HG03196 (cell line): Measurements from ENCODE around the gene CCDC124.

Experiments
- ATAC-seq: cut with Tn5 transposase; IDR thresholded peaks from one replicate; pipeline ENCODE4 v1.9.1; 2021; ENCODE audit not compliant: unreplicated experiment

The CCDC124 gene

GRCh38 chr19:17951990-17952976, 19.5 kb downstream of the CCDC124 start:
- no peak for ATAC-seq

GRCh38 chr19:17953316-17953801, 20.5 kb downstream of the CCDC124 start:
- ATAC-seq, result no peak

DNA sequence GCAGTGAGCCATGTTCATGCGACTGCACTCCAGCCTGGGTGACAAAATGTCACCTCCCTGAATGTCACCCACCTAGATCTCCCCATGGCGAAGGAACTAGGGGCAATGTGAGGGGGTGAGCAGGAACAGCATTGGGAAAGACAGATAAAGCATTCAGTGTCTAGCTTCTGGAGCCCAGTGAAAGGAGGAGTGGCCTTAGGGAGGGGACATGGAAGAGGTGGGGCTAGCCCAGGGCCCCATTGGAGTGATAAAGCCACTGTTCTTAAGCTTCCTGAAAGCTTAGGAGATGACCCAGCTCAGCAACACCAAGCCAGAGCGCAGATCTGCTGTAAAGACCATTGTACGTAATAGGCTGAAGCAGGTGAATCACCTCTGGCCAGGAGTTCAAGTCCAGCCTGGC, 21.1 kb downstream of the CCDC124 start:
- ATAC-seq, result no peak

DNA sequence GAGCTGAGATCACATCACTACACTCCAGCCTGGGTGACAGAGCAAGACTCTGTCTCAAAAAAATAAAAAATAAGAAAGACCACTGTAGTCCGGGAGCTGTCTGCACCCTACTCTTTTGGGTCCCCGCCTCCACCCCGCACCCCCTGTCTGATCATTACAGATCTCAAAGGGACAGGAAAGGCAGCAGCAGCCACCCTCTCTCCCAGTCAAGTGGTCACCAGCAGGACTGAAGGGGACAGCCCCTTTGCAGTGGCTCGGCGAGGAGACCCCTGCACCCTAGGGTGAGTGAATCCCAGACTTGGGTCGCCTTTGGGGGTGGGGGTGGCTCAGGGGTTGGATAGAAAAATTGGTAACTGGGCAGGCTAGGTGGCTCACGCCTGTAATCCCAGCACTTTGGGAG, 21.6 kb downstream of the CCDC124 start:
- no peak for ATAC-seq

DNA sequence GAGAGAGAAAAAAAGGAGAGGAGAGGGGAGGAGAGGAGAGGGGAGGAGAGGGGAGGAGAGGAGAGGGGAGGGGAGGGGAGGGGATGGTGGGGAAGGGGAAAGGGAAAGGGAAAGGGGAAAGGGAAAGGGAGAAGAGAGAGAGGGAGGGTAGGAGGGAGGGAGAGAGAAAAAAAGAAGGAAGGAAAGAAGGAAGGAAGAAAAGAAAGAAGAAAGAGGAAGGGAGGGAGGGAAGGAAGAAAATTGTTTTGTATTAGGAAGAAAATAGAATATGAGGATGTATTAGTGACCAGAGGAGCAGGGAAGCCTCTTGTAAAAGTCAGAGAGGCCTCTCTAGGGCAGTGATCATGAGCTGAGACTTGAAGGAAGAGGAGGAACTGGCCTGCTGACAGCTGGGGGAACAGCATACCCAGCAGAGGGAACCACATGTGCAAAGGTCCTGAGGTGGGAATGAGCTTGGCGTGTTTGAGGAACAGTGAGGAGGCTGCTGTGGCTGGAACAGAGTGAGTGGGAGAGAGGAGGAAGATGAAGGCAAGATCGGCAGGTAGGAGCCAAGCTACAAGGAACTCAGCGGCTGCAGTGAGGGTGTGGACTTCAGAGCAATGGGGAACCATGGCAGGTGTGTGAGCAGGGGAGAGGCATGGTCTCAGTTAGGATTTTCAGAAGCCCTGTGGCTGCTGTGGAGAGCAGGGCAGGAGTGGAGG, 24.5 kb downstream of the CCDC124 start:
- no peak for ATAC-seq

DNA sequence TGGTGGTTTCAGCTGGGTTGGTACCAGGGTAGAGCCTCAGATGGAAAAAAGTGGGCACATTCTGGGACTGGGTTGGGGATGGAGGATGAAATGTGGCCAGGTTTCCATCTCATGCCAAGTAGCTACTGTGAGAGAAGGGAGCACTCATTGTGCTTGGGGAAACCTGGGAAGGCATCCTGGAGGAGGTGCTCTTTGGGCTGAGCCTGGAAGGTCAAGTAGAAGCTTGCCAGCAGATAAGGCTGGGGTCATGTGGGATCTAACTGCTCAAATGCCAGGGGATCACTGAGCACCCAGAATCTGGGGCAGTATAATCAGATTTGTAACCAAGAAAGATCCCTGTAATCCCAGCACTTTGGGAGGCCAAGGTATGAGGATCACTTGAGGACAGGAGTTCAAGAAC, 25.1 kb downstream of the CCDC124 start:
- ATAC-seq, result no peak

GRCh38 chr19:17963936-17964691, 31.3 kb downstream of the CCDC124 start:
- ATAC-seq, result no peak

DNA sequence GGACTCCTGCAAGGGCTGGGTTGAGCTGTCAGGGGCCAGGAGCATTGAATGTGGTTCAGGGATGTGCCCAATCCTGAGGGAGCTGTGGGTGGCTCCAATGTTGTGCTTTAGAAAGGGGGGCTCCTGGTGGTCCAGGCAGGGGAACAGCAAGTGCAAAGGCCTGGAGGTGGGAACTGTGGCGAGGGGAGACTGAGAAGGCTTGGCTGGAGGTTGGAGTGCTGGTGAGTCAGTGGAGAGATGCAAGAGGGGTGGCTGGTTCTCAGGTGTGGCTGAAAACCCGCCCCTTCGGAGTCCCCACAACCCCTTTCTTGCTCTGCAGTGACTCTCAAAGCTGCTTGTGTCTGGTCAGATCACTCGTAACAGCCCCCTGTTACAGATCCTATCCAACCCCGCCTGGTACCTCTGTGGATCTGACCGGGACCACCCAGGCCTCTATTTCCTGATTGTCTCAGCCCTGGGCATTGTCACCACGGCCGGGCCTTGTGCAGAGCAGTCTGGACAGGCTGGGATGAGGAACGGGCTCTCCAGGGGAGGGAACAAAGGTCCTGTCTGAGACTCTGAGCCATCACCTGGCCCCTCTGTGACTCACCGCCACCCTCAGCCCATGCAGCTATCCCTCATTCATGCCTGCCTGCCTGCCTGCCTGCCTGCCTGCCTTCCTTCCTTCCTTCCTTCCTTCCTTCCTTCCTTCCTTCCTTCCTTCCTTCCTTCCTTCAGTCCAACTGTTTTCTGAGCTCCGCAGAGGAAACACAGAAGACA, 32.7 kb downstream of the CCDC124 start:
- ATAC-seq, result no peak

- no peak for ATAC-seq
These were observed 33.3 kb downstream of the CCDC124 start for GRCh38 chr19:17966129-17966483.

GRCh38 chr19:17966550-17967256, 33.9 kb downstream of the CCDC124 start, which contains the start of gene KCNN1:
Gene KCNN1 (plus strand): TSS chr19:17967107. CDS start chr19:17973889, 6,782 bp downstream.
- no peak for ATAC-seq

GRCh38 chr19:17967257-17968051, 34.6 kb downstream of the CCDC124 start:
- no peak for ATAC-seq

DNA sequence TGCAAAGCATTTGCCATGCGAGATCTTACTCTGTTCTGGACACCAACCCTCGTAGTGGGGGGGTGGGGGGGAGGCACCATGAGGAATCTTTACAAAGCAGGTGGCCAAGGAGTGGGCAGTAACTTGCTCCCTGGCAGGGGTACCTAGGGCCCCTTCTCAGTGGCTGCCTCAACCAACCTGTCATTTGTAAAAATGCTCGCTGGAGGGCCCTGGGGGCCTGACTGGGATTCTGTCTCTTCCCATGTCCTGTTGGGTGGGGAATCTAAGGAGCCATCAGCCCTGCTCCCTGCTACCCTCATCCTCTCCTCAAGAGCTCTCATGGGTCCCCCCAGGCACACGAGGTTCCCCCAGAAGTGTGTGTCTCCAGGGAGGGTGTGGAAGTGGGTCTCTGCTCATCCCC, 35.5 kb downstream of the CCDC124 start:
- no peak for ATAC-seq

GRCh38 chr19:17969096-17969792, 36.4 kb downstream of the CCDC124 start:
- ATAC-seq, result no peak

DNA sequence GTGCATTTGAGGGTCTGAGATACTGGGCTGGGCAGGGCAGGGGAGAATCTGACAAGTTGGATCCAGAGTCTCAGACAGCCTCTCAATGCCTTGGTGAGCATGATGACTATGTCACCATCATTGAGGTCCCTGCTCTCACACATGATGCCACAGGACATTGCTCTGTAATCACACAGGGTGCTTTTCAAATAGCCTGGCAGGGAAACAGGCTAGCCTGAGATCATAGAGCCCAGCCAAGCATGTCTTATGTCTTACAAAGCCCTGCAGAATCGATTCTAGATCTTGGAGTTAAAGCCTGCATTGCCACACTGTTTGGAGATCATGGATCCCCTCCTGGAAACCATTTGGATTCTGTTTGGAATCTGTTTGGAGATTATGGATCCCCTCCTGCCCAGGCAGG, 39.4 kb downstream of the CCDC124 start:
- no peak for ATAC-seq

- no peak for ATAC-seq
These were observed 40.9 kb downstream of the CCDC124 start for GRCh38 chr19:17973759-17974158.

- no peak for ATAC-seq
These were observed 41.7 kb downstream of the CCDC124 start for GRCh38 chr19:17974551-17974950.

DNA sequence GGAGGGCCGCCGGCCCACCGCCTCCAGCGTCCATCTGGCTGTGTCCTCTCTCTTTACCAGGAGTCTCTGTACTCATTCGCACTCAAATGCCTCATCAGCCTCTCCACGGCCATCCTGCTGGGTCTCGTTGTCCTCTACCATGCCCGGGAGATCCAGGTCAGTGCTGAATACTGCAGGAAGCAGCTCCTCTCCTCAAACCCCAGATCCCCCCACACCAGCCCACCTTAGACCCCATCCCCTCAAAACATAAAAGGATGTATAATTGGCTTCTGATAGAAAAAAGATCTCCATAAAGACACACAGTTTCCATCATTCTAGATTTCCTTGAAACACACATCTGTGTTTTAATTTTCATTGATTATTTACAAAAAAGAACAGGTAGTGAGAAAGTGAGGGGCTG, 42.2 kb downstream of the CCDC124 start:
- no peak for ATAC-seq

- ATAC-seq, result no peak
These were observed 44.2 kb downstream of the CCDC124 start for GRCh38 chr19:17977021-17977420.
